ENCODE results near the gene CKMT2. TPM values are rescaled to one million over a fixed set of nuclear protein-coding genes. Genes with fewer than 3 reads are reported as not detected.

CKMT2 gene
- total RNA-seq, 1 donor from 2014 or later = not detected

- Histone ChIP-seq H3K36me3 (ENCODE audit: control insufficient read depth, insufficient read depth, low read length) (no peaks in the 10 kb centered on the region), H3K27me3 (ENCODE audit: control insufficient read depth, insufficient read depth, low read length) (no peaks in the 10 kb centered on the region), H3K4me3 (ENCODE audit: low read depth, low read length) (no peak overlapping the region)
- DNase-seq (ENCODE audit: low read depth) = no peak
- TF ChIP-seq CTCF (IDR thresholded peaks at IDR 0.05; ENCODE audit: insufficient read depth, low read length, poor library complexity, severe bottlenecking) = no peak
These were observed 13.7 kb upstream of the CKMT2 start for GRCh38 chr5:81219389-81219788.

- no peak for TF ChIP-seq CTCF (IDR thresholded peaks at IDR 0.05; ENCODE audit: insufficient read depth, low read length, poor library complexity, severe bottlenecking)
- no peak overlapping the region for H3K4me3 ChIP-seq (ENCODE audit: low read depth, low read length)
- H3K36me3 ChIP-seq (ENCODE audit: control insufficient read depth, insufficient read depth, low read length) = no peaks in the 10 kb centered on the region
- H3K27me3 ChIP-seq (ENCODE audit: control insufficient read depth, insufficient read depth, low read length) = no peaks in the 10 kb centered on the region
- DNase-seq (ENCODE audit: low read depth) = no peak
These were observed 10.8 kb upstream of the CKMT2 start for GRCh38 chr5:81222285-81222684.

DNA sequence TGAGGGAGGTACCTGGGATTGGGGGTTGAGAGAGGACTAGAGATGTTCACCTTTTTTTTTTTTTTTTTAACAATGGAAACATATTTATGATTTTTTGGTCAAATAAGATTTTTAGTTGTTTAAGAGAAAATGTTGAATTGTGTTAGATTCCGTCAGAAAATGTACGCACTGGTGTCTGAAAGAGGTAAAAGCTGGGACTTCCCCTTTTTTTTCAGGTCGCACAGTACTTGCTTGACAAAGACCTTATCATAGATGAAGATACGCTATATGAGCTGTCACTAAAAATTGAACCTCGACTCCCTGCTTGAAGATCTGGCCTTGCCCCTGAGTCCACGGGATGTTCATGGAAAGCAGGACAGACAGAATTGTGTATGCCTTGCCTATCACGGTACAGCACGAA is 7.7 kb upstream of the CKMT2 start:
- Histone ChIP-seq H3K4me3 (ENCODE audit: low read depth, low read length) (no peak overlapping the region), H3K36me3 (ENCODE audit: control insufficient read depth, insufficient read depth, low read length) (no peaks in the 10 kb centered on the region), H3K27me3 (ENCODE audit: control insufficient read depth, insufficient read depth, low read length) (no peaks in the 10 kb centered on the region)
- no peak for TF ChIP-seq CTCF (IDR thresholded peaks at IDR 0.05; ENCODE audit: insufficient read depth, low read length, poor library complexity, severe bottlenecking)
- DNase-seq (ENCODE audit: low read depth) = no peak

DNA sequence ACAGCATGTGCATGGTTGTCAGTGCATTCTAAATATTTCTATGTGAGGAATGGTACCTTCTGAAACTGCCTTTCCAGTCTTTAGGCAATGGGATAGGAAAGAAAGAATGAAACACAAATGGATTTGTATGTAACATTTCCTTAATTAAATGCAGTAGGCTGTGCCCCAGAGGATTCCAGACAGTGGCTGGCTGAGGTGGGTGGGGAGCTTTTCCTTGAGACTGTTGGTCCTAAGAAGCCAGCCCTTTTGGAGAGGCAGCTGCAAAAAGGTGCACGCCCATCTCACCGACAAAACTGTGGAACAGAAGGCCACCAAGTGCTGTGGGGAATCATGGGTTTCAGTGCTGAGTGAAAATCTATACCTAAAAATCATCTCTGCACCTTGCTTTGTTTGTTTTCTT is 6.8 kb upstream of the CKMT2 start:
- no peak for TF ChIP-seq CTCF (IDR thresholded peaks at IDR 0.05; ENCODE audit: insufficient read depth, low read length, poor library complexity, severe bottlenecking)

GRCh38 chr5:81226949-81227348 is 6.2 kb upstream of the CKMT2 start:
- no peak overlapping the region for H3K4me3 ChIP-seq (ENCODE audit: low read depth, low read length)
- TF ChIP-seq CTCF (IDR thresholded peaks at IDR 0.05; ENCODE audit: insufficient read depth, low read length, poor library complexity, severe bottlenecking) = no peak
- no peak for DNase-seq (ENCODE audit: low read depth)
- H3K36me3 ChIP-seq (ENCODE audit: control insufficient read depth, insufficient read depth, low read length) = no peaks in the 10 kb centered on the region
- H3K27me3 ChIP-seq (ENCODE audit: control insufficient read depth, insufficient read depth, low read length) = no peaks in the 10 kb centered on the region

More for the DNA sequence above, 6.8 kb upstream of the CKMT2 start:
- DNase-seq (ENCODE audit: low read depth) = no peak
- Histone ChIP-seq H3K4me3 (ENCODE audit: low read depth, low read length) (no peak overlapping the region), H3K27me3 (ENCODE audit: control insufficient read depth, insufficient read depth, low read length) (no peaks in the 10 kb centered on the region), H3K36me3 (ENCODE audit: control insufficient read depth, insufficient read depth, low read length) (no peaks in the 10 kb centered on the region)

GRCh38 chr5:81228084-81228483 is 5.0 kb upstream of the CKMT2 start:
- Histone ChIP-seq H3K27me3 (ENCODE audit: control insufficient read depth, insufficient read depth, low read length) (no peaks in the 10 kb centered on the region), H3K36me3 (ENCODE audit: control insufficient read depth, insufficient read depth, low read length) (no peaks in the 10 kb centered on the region), H3K4me3 (ENCODE audit: low read depth, low read length) (no peak overlapping the region)
- DNase-seq (ENCODE audit: low read depth) = no peak
- no peak for TF ChIP-seq CTCF (IDR thresholded peaks at IDR 0.05; ENCODE audit: insufficient read depth, low read length, poor library complexity, severe bottlenecking)
